GM19438 (cell line): Measurements from ENCODE around the gene SULT1C3.
"Not testable (repeated sequence)": the region's sequence is repeated elsewhere in the genome, so short reads cannot be mapped to it uniquely, and the experiment has no call there.

Experiments used
- ATAC-seq: cut with Tn5 transposase; IDR thresholded peaks from one replicate; pipeline ENCODE4 v1.9.1; 2021; ENCODE audit warnings: low read depth; ENCODE audit not compliant: unreplicated experiment

The SULT1C3 gene

DNA sequence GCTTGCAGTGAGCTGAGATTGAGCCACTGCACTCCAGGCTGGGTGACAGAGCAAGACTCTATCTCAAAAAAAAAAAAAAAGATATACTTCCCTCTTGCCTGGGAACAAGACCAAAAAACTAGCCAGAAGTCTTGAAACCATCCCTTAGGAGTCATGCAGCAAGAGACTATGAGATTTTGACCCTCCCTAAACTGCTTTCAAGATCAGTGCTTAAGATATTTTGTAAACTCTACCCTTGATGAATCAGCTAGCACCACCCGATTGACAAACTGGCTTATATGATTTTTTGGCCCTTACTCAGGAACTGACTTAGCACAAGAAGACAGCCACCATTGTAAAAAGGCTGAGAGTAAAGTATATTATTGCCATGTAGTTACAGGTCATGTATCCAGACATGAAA, 3.8 kb downstream of the SULT1C3 start:
- no peak for ATAC-seq

GRCh38 chr2:108244667-108245414, 5.1 kb downstream of the SULT1C3 start:
- ATAC-seq: no peak

- ATAC-seq: no peak
Observed at GRCh38 chr2:108253106-108253505, 13.3 kb downstream of the SULT1C3 start.

- ATAC-seq: no peak
Observed at GRCh38 chr2:108257757-108258331, 18.1 kb downstream of the SULT1C3 start.

DNA sequence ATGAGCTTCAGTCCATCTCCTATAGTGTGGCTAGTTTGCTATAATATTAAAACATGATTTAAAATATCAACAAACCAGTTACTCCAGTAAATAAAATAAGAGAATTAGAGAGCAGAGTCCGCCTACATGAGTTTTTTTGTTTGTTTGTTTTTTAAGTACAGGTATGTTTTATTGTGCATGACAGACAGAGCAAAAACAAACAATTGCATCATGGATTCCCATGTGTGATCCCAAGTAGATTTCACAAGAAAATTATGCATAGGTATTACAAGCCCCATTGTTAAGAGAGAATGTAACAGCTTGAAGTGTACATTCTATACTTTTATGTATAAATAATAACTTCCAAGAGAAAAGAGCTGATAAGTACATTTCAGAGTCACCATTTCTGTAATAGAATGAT, 21.0 kb downstream of the SULT1C3 start:
- ATAC-seq: no peak

GRCh38 chr2:108262036-108262435, 22.3 kb downstream of the SULT1C3 start:
- ATAC-seq: no peak

DNA sequence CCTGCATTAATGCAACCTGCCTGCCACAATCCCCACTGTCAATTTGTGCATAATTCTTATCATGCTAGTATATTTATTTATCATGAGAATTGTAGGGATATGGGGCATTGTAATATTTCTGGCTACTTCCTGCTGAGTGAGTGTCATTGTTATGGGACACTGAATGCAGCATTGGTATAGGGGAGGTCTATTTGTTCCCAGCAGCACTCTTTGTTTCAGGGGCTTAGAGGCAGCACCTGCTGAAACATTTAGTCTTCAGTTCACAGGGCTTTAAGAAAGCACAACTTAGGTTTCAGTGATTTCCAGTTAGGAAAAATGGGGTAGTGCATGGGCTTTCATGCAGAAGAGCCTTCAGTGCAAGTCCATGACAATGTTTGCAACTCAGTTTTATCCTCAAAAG, 23.6 kb downstream of the SULT1C3 start:
- no peak for ATAC-seq

- ATAC-seq: no peak
Observed at GRCh38 chr2:108266218-108266617, 26.4 kb downstream of the SULT1C3 start.

GRCh38 chr2:108267101-108267500, 27.3 kb downstream of the SULT1C3 start:
- no peak for ATAC-seq

- ATAC-seq: no peak
Observed at GRCh38 chr2:108268001-108268400, 28.2 kb downstream of the SULT1C3 start.

DNA sequence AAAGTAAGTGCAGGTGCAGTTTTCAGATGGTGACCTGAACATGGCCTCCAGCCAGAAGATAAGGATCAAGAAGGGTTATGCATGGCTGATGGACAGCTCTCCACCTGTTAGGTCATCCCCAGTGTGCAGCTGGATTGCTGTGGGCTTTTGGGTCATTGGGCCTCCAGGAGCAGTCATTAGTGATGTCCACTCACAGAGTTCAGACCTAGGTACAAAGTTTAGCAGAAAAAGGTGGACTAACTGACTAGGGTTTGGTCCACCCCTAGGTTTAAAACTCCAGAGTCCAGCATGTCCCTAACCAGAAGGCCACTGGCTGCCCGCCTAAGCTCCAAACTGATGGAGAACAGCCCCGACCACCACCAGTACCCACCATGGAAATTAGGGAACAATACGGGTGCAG, 30.6 kb downstream of the SULT1C3 start:
- ATAC-seq: no peak

GRCh38 chr2:108270768-108271506, 31.2 kb downstream of the SULT1C3 start:
- no peak for ATAC-seq

DNA sequence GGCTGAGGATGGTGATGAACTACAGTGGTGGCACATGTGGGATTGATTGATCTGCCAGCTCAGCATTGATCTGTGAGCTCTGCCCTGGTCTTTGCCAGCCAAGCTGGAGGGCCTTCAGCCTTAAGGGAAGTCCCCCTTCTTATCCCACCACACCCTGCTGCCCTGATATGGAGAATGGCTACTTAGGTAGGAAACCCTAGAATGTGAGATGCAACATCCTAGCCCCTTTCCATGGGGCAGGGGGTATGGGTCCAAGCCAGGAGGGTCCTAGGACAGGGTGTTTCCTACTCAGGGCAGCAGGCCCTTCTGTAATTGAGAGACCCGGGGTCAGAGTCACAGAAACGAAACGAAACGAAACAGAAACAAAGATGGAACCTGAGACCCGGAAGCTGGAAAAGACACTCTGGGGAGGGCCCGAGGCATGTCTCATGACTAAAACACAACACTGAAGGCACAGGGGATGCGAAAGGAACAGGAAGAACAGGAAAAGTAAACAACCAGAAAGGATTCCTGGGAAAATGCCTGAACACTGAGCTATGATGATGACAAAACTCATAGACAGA, 32.0 kb downstream of the SULT1C3 start:
- ATAC-seq: no peak

GRCh38 chr2:108278631-108279030, 38.9 kb downstream of the SULT1C3 start:
- no peak for ATAC-seq

GRCh38 chr2:108279468-108279867, 39.7 kb downstream of the SULT1C3 start:
- no peak for ATAC-seq

- ATAC-seq: no peak
Observed at GRCh38 chr2:108280466-108280865, 40.7 kb downstream of the SULT1C3 start.

DNA sequence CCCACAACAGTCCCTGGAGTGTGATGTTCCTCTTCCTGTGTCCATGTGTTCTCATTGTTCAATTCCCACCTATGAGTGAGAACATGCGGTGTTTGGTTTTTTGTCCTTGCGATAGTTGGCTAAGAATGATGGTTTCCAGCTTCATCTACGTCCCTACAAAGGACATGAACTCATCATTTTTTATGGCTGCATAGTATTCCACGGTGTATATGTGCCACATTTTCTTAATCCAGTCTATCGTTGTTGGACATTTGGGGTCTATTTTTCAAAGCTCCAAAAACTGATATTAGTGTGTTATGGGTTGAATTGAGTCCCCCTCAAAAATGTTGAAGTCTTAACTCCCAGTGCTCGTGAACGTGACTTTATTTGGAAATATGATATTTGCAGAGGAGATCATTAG, 44.8 kb downstream of the SULT1C3 start:
- not testable (repeated sequence) for ATAC-seq

- no peak for ATAC-seq
Observed at GRCh38 chr2:108285616-108286015, 45.8 kb downstream of the SULT1C3 start.

DNA sequence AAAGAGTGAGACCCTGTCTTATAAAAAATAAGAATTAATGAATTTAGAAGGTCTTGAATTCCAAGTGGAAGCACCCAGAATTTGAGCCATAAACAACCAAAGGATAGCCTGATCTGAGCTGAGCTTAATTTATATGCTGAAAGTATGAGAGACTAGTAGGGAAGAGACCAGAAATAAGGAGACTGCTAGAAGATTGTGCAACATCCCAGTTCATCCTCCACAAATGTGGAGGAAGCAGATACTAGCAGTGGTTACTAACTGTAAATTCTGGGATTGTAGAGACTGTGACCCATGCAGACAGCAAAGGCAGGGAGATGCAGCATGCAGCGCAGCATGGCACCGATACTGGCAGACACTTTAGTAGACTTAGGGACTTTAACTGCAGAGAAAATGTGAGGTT, 47.4 kb downstream of the SULT1C3 start:
- ATAC-seq: no peak

GRCh38 chr2:108288534-108289106, 48.9 kb downstream of the SULT1C3 start, which contains the start of gene SULT1C2:
SULT1C2 (plus strand) TSS chr2:108288895; CDS start chr2:108293668, 4,773 bp downstream.
- no peak for ATAC-seq

GRCh38 chr2:108293850-108294249, 54.1 kb downstream of the SULT1C3 start:
- ATAC-seq: no peak
